ES-I3 (cell line): ENCODE measurements around the gene ZNF737.
A peak's percentile ranks its signal among the peaks of the same experiment; 100 is the strongest.
"Not testable (repeated sequence)": the region's sequence is repeated elsewhere in the genome, so short reads cannot be mapped to it uniquely, and the experiment has no call there.

Experiments used
- H3K36me3 ChIP-seq: 2 replicates; pipeline ENCODE4 v1.6.1; 2013; ENCODE audit warnings: mild to moderate bottlenecking, low read length, control low read depth, moderate library complexity; ENCODE audit not compliant: insufficient read depth
- H3K4me1 ChIP-seq: 2 replicates; pipeline ENCODE4 v1.6.1; 2013; ENCODE audit warnings: mild to moderate bottlenecking, control low read depth, low read length; ENCODE audit not compliant: insufficient read depth
- H3K9ac ChIP-seq: 2 replicates; pipeline ENCODE4 v1.6.1; 2013; ENCODE audit warnings: low read depth, mild to moderate bottlenecking, low read length, moderate library complexity
- H3K9me3 ChIP-seq: 2 replicates; pipeline ENCODE4 v1.6.1; 2013; ENCODE audit warnings: mild to moderate bottlenecking, low read length, moderate library complexity; ENCODE audit not compliant: control insufficient read depth, insufficient read depth

Gene ZNF737

GRCh38 chr19:20565321-20566018, at the start of gene ZNF737:
Gene ZNF737 (minus strand): TSS chr19:20565781. CDS start chr19:20565640, 141 bp downstream.
- no peaks in the 10 kb centered on the region; the same call in 1 of the 2 replicates for H3K9me3 ChIP-seq
- no peaks in the 10 kb centered on the region for H3K4me1 ChIP-seq
- H3K9ac ChIP-seq: peak within 1 kb of the TSS; percentile 79
- no peaks in the 10 kb centered on the region for H3K36me3 ChIP-seq

GRCh38 chr19:20614971-20615370, 49.4 kb upstream of the ZNF737 start:
- not testable (repeated sequence) for H3K36me3 ChIP-seq, H3K9ac ChIP-seq, H3K9me3 ChIP-seq, H3K4me1 ChIP-seq

GRCh38 chr19:20612711-20613316, 47.2 kb upstream of the ZNF737 start:
- H3K4me1 ChIP-seq: no peaks in the 10 kb centered on the region
- H3K9ac ChIP-seq: no peak overlapping the region
- H3K36me3 ChIP-seq: no peaks in the 10 kb centered on the region
- no peaks in the 10 kb centered on the region for H3K9me3 ChIP-seq

GRCh38 chr19:20611866-20612265, 46.3 kb upstream of the ZNF737 start:
- no peaks in the 10 kb centered on the region for H3K4me1 ChIP-seq
- H3K36me3 ChIP-seq: no peaks in the 10 kb centered on the region
- H3K9me3 ChIP-seq: no peaks in the 10 kb centered on the region
- no peak overlapping the region for H3K9ac ChIP-seq

GRCh38 chr19:20607943-20608342, 42.4 kb upstream of the ZNF737 start:
- Histone ChIP-seq H3K36me3 (no peaks in the 10 kb centered on the region), H3K4me1 (no peaks in the 10 kb centered on the region), H3K9ac (no peak overlapping the region), H3K9me3 (no peaks in the 10 kb centered on the region)

- H3K4me1 ChIP-seq: no peaks in the 10 kb centered on the region
- H3K9ac ChIP-seq: no peak overlapping the region
- H3K36me3 ChIP-seq: no peaks in the 10 kb centered on the region
- no peaks in the 10 kb centered on the region; the same call in 1 of the 2 replicates for H3K9me3 ChIP-seq
Measured at GRCh38 chr19:20558571-20558970, 7.0 kb downstream of the ZNF737 start.

GRCh38 chr19:20558011-20558410, 7.6 kb downstream of the ZNF737 start:
- no peak overlapping the region for H3K9ac ChIP-seq
- H3K36me3 ChIP-seq: 0 out of 2 replicates have a peak, but pooled peaks cover 2% of the 10 kb centered on the region
- H3K9me3 ChIP-seq: no peaks in the 10 kb centered on the region; the same call in 1 of the 2 replicates
- H3K4me1 ChIP-seq: no peaks in the 10 kb centered on the region

GRCh38 chr19:20544667-20545333, 20.8 kb downstream of the ZNF737 start:
- not testable (repeated sequence) for H3K36me3 ChIP-seq, H3K9ac ChIP-seq, H3K4me1 ChIP-seq
- peaks cover 38% of the 10 kb centered on the region for H3K9me3 ChIP-seq

GRCh38 chr19:20530303-20530702, 35.3 kb downstream of the ZNF737 start:
- not testable (repeated sequence) for H3K9me3 ChIP-seq, H3K9ac ChIP-seq, H3K4me1 ChIP-seq, H3K36me3 ChIP-seq

GRCh38 chr19:20513189-20513904, 52.2 kb downstream of the ZNF737 start:
- H3K4me1 ChIP-seq: no peaks in the 10 kb centered on the region
- H3K36me3 ChIP-seq: no peaks in the 10 kb centered on the region
- H3K9ac ChIP-seq: no peak overlapping the region
- H3K9me3 ChIP-seq: no peaks in the 10 kb centered on the region; the same call in 1 of the 2 replicates

- Histone ChIP-seq H3K9ac (no peak overlapping the region), H3K9me3 (no peaks in the 10 kb centered on the region), H3K4me1 (no peaks in the 10 kb centered on the region), H3K36me3 (no peaks in the 10 kb centered on the region)
Measured at GRCh38 chr19:20503476-20503875, 62.1 kb downstream of the ZNF737 start.
